Measurements from ENCODE around the gene ITGA3.

DNA sequence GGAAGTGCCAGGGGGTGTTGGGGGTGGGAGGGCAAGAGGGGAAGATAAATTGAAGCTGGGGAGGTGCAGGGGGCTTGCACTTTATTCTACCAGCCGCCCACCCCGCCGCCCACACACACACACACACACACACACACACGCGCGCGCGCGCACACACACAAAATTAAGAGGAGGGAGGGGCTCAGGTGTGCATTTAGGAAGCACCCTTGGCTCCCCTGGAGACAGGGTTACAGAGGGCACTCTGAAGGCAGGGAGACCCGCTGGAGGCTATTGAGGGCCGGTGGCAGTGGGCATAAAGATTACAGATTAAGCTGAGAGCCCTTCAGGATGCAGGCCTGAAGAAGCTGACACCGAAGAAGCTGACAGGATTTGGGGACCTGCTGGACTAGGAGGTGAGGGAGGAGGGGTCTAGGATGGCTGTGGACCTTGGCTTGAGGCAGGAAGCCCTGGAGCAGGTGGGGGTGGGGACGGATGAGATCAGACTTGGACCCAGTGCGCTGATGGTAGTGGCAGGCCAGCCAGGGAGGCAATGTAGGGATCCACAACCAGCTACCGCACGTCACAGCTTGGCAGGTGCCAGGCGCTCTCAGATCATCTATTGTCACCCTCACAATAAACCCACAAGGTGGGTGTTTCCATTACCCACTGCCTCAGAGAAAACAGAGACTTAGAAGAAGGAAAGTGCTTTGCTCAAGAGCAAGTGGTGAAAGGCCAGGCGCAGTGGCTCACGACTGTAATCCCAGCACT lies 74.8 kb downstream of the ITGA3 start:
- TF ChIP-seq CTCF (IDR thresholded peaks at IDR 0.05; ENCODE audit: low read depth, low read length, missing input control): no peak
- no peak for TF ChIP-seq YY1 (IDR thresholded peaks at IDR 0.05)
- TF ChIP-seq, protein P1, sequence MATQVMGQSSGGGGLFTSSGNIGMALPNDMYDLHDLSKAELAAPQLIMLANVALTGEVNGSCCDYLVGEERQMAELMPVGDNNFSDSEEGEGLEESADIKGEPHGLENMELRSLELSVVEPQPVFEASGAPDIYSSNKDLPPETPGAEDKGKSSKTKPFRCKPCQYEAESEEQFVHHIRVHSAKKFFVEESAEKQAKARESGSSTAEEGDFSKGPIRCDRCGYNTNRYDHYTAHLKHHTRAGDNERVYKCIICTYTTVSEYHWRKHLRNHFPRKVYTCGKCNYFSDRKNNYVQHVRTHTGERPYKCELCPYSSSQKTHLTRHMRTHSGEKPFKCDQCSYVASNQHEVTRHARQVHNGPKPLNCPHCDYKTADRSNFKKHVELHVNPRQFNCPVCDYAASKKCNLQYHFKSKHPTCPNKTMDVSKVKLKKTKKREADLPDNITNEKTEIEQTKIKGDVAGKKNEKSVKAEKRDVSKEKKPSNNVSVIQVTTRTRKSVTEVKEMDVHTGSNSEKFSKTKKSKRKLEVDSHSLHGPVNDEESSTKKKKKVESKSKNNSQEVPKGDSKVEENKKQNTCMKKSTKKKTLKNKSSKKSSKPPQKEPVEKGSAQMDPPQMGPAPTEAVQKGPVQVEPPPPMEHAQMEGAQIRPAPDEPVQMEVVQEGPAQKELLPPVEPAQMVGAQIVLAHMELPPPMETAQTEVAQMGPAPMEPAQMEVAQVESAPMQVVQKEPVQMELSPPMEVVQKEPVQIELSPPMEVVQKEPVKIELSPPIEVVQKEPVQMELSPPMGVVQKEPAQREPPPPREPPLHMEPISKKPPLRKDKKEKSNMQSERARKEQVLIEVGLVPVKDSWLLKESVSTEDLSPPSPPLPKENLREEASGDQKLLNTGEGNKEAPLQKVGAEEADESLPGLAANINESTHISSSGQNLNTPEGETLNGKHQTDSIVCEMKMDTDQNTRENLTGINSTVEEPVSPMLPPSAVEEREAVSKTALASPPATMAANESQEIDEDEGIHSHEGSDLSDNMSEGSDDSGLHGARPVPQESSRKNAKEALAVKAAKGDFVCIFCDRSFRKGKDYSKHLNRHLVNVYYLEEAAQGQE (IDR thresholded peaks at IDR 0.05): no peak
- TF ChIP-seq GABPA (IDR thresholded peaks at IDR 0.05 in 1 of 2, conservative IDR thresholded peaks at IDR 0.05 in 1 of 2): no peak
- no peak for TF ChIP-seq SP1 (IDR thresholded peaks at IDR 0.05)
- TF ChIP-seq, protein P2, sequence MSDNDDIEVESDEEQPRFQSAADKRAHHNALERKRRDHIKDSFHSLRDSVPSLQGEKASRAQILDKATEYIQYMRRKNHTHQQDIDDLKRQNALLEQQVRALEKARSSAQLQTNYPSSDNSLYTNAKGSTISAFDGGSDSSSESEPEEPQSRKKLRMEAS (IDR thresholded peaks at IDR 0.05): no peak
- TF ChIP-seq RAD21 (IDR thresholded peaks at IDR 0.05): no peak
- TF ChIP-seq, protein P3, sequence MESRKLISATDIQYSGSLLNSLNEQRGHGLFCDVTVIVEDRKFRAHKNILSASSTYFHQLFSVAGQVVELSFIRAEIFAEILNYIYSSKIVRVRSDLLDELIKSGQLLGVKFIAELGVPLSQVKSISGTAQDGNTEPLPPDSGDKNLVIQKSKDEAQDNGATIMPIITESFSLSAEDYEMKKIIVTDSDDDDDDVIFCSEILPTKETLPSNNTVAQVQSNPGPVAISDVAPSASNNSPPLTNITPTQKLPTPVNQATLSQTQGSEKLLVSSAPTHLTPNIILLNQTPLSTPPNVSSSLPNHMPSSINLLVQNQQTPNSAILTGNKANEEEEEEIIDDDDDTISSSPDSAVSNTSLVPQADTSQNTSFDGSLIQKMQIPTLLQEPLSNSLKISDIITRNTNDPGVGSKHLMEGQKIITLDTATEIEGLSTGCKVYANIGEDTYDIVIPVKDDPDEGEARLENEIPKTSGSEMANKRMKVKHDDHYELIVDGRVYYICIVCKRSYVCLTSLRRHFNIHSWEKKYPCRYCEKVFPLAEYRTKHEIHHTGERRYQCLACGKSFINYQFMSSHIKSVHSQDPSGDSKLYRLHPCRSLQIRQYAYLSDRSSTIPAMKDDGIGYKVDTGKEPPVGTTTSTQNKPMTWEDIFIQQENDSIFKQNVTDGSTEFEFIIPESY (IDR thresholded peaks at IDR 0.05): no peak
